Left colon (tissue), 2 donors: ENCODE measurements around the gene BICD2. TPM values are rescaled to one million over a fixed set of nuclear protein-coding genes. Genes with fewer than 3 reads are reported as not detected.

Experiments used
- ATAC-seq: fragments of 200-7000 bp; cut with Tn5 transposase; one replicate; pipeline ENCODE4 v1.9.1; 2020; ENCODE audit warnings: mild to moderate bottlenecking, moderate library complexity
- DNase-seq, 2 donors: peaks; one replicate each; pipeline ENCODE4 v3.0.0-alpha.2; 2020
- intact Hi-C, 2 donors: fragments of 100-400 bp; cut with DNase I in 1 of 2; cut with micrococcal nuclease in 1 of 2; formaldehyde crosslinking; loops; one replicate each; pipeline versions ENCODE4 v1.11.2 to v1.14.0; 2022; cut with DNase I, micrococcal nuclease
- total RNA-seq, 2 donors: library from RNA; stranded (reverse); fragmentation: NEBNext Ultra II Directional; extraction: Animal tissue kit (Norgen Biotek cat#: 25700); gene quantifications; one replicate each; pipeline ENCODE4 v1.2.1, GENCODE V29; 2021
- donor health status: DM: no; HTN: no; CAD: no.
- donor health status: DM: yes; HTN: yes; CAD: no.

BICD2 gene
- total RNA-seq, 2 donors from 2014 or later = 6.2 to 12.9 TPM

- no peak for DNase-seq
- intact Hi-C loops = no loop called here
- no peak for ATAC-seq
These were observed 43.7 kb downstream of the BICD2 start for GRCh38 chr9:92720807-92721535.

GRCh38 chr9:92720209-92720765 lies 44.3 kb downstream of the BICD2 start:
- intact Hi-C loops = no loop called here
- DNase-seq (peak in 1 of 2 donors; percentile 20), ATAC-seq (no peak)

GRCh38 chr9:92719028-92719647 lies 45.5 kb downstream of the BICD2 start:
- intact Hi-C loops = loop anchor here (5.0 to 10.0 kb wide), 2 partner anchors 73 to 76 kb away; no protein-coding TSS in a partner anchor
- ATAC-seq (no peak), DNase-seq (peak in 1 of 2 donors; percentile 18)

- ATAC-seq (no peak), DNase-seq (peak; percentile 7 to 20)
These were observed 46.3 kb downstream of the BICD2 start for GRCh38 chr9:92718086-92719001.

GRCh38 chr9:92717201-92718085 lies 47.2 kb downstream of the BICD2 start:
- peak; percentile 11 to 24 for DNase-seq
- intact Hi-C loops = loop anchor here (5.0 to 10.0 kb wide), 2 partner anchors 75 to 77 kb away; no protein-coding TSS in a partner anchor
- no peak for ATAC-seq

More at GRCh38 chr9:92718086-92719001, 46.3 kb downstream of the BICD2 start:
- intact Hi-C loops = loop anchor here (5.0 to 10.0 kb wide), 2 partner anchors 74 to 76 kb away; no protein-coding TSS in a partner anchor

GRCh38 chr9:92716557-92716956 lies 48.1 kb downstream of the BICD2 start:
- ATAC-seq (peak; percentile 55), DNase-seq (peak; percentile 28 to 78)
- intact Hi-C loops = loop anchor here (5.0 to 10.0 kb wide), 2 partner anchors 76 to 78 kb away; no protein-coding TSS in a partner anchor

GRCh38 chr9:92715488-92716231 lies 49.0 kb downstream of the BICD2 start:
- DNase-seq = peak; percentile 50 to 55
- intact Hi-C loops = loop anchor here (5.0 to 10.0 kb wide), 2 partner anchors 77 to 79 kb away; no protein-coding TSS in a partner anchor
- ATAC-seq = peak; percentile 95

- ATAC-seq = no peak
- intact Hi-C loops = loop anchor here (5.0 to 10.0 kb wide), 2 partner anchors 77 to 80 kb away; no protein-coding TSS in a partner anchor
- DNase-seq = peak; percentile 12 to 23
These were observed 49.7 kb downstream of the BICD2 start for GRCh38 chr9:92714787-92715487.

GRCh38 chr9:92714016-92714415 lies 50.6 kb downstream of the BICD2 start:
- ATAC-seq (no peak), DNase-seq (peak in 1 of 2 donors; percentile 18)
- intact Hi-C loops = loop anchor here in 1 of 2 donors (10.0 kb wide), 1 partner anchor 81 kb away; no protein-coding TSS in a partner anchor

- DNase-seq = peak in 1 of 2 donors; percentile 10
- ATAC-seq = no peak
- intact Hi-C loops = loop anchor here in 1 of 2 donors (10.0 kb wide), 1 partner anchor 81 kb away; no protein-coding TSS in a partner anchor
These were observed 51.1 kb downstream of the BICD2 start for GRCh38 chr9:92713528-92713927.

- ATAC-seq = no peak
- intact Hi-C loops = loop anchor here in 1 of 2 donors (10.0 kb wide), 1 partner anchor 82 kb away; no protein-coding TSS in a partner anchor
- DNase-seq = peak in 1 of 2 donors; percentile 10
These were observed 51.9 kb downstream of the BICD2 start for GRCh38 chr9:92712767-92713166.

- intact Hi-C loops = loop anchor here in 1 of 2 donors (10.0 kb wide), 1 partner anchor 83 kb away; no protein-coding TSS in a partner anchor
- ATAC-seq (no peak), DNase-seq (no peak)
These were observed 52.8 kb downstream of the BICD2 start for GRCh38 chr9:92711844-92712243.

- intact Hi-C loops = loop anchor here in 1 of 2 donors (10.0 kb wide), 1 partner anchor 84 kb away; no protein-coding TSS in a partner anchor
- no peak for DNase-seq
- peak; percentile 17 for ATAC-seq
These were observed 53.5 kb downstream of the BICD2 start for GRCh38 chr9:92711146-92711545.

GRCh38 chr9:92710368-92710767 lies 54.3 kb downstream of the BICD2 start:
- DNase-seq (no peak), ATAC-seq (no peak)
- intact Hi-C loops = loop anchor here in 1 of 2 donors (10.0 kb wide), 1 partner anchor 84 kb away; no protein-coding TSS in a partner anchor

- DNase-seq (peak in 1 of 2 donors; percentile 14), ATAC-seq (no peak)
- intact Hi-C loops = loop anchor here in 1 of 2 donors (10.0 kb wide), 1 partner anchor 85 kb away; no protein-coding TSS in a partner anchor
These were observed 54.7 kb downstream of the BICD2 start for GRCh38 chr9:92709954-92710353.

- DNase-seq (no peak), ATAC-seq (no peak)
- intact Hi-C loops = no loop called here
These were observed 55.4 kb downstream of the BICD2 start for GRCh38 chr9:92709240-92709639.
